Stimulated activated CD4-positive, alpha-beta T cell treated with anti-CD3 and anti-CD28 coated beads, Interleukin-2, amount 100 ng/mL, for 4 hours (primary cell): ENCODE measurements around the gene CARD19.
A peak's percentile ranks its signal among the peaks of the same experiment; 100 is the strongest.

Experiments used
- DNase-seq: peaks from one replicate; pipeline ENCODE4 v3.0.0-alpha.2; 2020; ENCODE audit warnings: low read depth

CARD19 gene

DNA sequence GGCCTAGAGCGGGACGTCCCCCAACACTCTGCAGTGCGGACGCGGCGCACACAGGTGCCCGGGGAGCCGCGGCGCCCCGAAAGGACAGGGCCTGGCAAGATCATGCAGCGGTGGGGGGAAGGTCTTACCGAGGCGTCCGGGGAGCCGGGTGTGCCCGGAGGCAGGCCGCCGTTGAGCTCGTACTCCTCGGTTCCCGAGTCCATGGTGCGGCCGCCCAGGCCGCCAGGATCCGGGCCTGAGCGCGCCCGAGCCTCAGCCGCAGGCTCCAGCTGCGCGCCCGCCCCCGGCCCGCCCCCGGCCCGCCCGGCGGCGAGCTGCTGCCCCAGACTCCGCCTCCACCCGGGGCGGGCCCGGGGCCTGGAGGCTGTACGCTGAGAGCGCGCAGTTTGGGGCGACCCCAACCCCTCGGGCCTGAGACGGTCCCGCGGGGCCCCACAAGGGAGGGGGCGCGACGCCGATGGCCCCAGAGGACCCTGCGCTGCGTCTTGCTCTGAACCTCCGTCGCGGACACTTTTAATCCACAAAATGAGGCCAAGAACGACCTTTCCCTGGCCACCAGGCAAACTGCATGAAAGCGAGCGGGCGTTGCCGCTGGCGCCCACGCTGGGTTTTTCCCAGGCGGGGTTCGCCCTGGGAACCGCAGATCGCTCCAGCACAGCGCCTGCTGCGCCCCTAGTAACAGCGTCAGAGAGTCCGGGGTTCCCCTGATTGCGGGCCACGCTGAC is 38.2 kb downstream of the CARD19 start, which contains the start of gene NINJ1:
NINJ1 (minus strand) TSS at position 237 of the 725 bp plus-strand sequence; CDS start at position 203, 34 bp downstream.
- peak; percentile 89 for DNase-seq

- no peak for DNase-seq
Measured at GRCh38 chr9:93134740-93135444, 38.9 kb downstream of the CARD19 start.

DNA sequence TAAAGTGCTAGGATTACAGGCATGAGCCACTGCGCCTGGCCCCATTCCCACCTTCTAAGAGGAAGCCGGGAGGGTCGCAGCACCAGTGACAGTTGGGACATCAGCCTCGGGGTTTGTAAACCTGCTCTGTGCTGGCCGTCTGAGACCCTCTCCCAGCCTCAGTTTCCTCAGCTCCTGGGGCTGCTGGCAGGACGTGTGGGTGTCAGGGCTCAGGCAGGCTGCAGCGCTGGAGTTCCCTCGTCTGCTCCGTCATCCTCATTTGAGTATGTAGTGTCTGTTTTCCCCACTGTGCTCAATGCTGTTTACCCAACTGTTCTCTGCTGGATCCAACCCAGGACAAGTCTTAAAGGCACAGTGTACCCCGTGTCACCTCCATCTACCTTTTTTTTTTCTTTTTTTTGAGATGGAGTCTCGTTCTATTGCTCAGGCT is 40.0 kb downstream of the CARD19 start:
- no peak for DNase-seq

DNA sequence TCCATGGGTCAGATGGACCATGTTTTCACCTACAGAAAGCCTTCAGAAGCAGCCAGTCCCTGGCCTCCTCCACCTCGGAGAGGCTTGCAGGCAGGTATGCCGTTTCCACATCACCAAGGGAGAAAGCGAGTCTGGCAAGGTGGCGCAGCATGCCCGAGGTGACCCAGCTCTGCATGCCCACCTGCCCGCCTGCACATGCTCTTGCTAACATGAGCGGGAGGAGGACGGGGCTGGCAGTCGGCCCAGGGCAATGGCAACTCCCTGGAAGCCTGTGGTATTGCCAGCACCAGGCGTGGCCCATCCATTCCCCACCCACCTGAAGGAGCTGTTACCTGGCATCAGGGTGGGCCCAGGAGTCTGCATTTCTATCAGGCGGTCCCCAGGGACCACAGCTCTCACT is 41.3 kb downstream of the CARD19 start:
- DNase-seq, result no peak

DNA sequence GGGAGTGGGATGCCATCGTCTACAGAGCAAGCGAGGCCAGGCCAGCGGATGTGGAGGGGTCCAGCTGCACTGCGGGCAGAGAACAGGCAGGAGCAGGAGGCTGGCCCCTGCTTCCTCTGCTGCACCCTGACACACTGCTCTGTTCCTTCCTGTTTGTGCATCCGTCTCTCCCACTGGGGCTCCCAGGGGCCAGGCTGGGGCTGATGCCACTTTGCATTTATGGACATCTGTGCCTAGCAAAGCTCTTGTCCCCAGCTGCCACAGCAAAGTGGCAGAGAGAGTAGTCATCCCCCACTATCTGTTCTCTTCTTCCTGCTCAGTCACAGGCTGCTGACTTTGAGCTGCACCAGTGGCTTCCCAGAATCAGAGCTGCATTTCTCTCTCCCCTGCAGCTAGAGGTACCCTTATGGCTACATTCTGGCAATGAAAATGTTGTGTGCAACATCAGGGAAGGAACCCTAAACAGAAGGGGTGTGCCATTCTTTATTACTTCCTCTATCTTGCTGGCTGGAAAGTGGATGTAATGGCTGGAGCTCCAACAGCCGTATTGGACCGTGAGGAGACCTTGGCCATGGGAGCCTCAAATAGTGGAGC is 42.3 kb downstream of the CARD19 start:
- DNase-seq, result no peak

DNA sequence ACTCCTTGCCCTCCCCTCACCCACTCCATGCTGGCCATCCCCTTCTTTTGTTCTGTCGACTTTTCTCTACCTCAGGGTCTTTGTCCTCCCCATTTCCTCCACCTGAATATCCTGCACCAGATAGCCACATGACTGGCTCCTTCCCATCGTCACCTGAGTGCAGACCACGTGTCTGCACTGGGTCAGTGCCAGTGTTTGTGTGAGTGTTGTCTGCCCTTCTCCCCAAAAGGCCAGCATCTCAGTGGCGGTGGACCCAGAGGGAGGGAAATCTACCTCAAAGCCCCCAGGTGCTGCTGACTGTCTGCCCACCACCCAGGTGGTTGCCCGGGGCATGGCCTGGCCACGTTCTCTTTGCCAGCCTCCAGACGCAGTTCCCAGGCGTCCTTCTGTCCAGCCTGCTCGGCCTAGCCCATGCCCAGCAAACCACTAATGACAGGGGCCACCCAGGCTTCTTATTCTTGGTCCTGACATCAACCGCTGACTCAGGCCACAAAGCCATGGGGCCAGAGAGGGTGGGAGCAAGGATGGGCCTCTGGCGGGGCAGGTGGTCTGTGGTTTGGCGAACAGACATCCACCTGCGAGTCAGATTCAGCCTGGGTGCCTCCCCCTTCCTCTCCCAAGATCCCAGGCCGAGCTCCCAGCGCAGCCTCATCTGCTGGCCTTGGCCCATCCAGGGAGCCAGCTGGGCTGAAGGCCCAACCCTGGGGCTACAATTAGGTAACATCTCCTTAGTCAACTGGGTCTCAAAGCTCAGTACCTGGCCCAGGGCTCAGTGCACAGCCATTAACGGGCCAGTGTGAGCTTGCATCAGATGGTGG is 43.6 kb downstream of the CARD19 start:
- DNase-seq, result no peak

- no peak for DNase-seq
Measured at GRCh38 chr9:93141771-93142483, 45.9 kb downstream of the CARD19 start.

DNA sequence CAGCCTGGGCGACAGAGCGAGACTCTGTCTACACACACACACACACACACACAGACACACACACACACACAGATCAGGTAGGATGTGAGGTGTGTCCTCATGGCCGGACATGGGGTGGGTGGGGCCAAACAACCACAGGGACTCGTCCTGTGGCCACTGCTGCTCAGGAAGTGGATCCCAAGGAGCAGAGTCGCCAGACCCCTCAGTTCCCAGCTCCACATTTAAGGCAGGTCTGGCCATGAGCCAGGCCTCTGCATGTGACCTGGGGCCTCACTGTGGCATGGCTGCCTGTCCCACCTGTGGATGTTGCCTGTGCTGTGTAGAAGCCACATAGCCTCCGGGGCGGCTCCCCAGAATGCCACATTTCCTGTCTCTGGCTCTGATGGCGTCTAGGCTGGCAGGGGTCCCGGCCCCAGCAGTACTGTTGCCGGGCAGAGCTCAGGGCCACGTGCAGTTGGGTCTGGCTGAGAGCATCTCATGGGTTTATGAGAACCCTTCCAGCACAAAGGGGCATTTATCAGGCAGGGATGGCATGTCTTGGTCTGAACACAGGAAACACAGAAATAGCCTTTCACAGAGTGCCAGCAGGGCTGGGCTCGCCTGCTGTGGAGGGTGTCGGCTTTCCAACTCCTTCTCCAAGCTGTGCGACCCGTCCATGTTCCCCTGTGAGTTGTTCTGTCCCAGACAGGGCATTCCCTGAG is 48.0 kb downstream of the CARD19 start:
- DNase-seq, result no peak

DNA sequence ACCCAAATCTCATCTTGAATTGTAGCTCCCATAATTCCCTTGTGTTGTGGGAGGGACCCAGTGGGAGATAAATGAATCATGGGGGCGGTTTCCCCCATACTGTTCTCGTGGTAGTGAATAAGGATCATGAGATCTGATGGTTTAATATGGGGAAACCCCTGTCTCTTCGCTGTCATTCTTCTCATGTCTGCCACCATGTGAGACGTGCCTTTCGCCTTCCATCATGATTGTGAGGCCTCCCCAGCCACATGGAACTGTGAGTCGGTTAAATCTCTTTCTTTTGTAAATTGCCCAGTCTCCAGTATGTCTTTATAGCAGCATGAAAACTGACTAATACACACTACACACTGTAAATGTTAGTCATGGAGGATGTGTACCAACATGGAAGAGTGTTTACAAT is 50.7 kb downstream of the CARD19 start:
- peak; percentile 49 for DNase-seq

DNA sequence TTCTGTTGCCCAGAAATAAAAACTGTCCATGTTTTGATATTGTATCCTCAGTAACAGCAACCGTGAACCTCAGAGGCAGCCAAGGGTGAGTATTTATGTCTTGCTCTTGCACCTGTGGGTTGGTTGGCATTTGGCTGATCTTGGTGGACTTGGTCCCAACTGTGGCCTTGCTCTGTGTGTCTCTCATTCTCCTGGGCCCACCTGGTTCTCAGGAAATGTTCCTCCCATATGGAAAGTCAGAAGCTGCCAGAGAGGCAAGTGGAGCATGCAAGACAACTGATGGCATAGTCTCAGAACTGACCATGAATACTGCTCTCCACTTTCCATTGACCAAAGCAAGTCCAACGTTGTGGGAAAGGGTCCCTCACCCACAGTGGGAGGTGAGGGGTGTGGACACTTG is 51.6 kb downstream of the CARD19 start:
- no peak for DNase-seq

GRCh38 chr9:93148721-93149120 is 52.7 kb downstream of the CARD19 start:
- no peak for DNase-seq

- DNase-seq, result no peak
Measured at GRCh38 chr9:93149361-93149760, 53.3 kb downstream of the CARD19 start.

GRCh38 chr9:93151097-93151784 is 55.2 kb downstream of the CARD19 start:
- DNase-seq, result no peak

DNA sequence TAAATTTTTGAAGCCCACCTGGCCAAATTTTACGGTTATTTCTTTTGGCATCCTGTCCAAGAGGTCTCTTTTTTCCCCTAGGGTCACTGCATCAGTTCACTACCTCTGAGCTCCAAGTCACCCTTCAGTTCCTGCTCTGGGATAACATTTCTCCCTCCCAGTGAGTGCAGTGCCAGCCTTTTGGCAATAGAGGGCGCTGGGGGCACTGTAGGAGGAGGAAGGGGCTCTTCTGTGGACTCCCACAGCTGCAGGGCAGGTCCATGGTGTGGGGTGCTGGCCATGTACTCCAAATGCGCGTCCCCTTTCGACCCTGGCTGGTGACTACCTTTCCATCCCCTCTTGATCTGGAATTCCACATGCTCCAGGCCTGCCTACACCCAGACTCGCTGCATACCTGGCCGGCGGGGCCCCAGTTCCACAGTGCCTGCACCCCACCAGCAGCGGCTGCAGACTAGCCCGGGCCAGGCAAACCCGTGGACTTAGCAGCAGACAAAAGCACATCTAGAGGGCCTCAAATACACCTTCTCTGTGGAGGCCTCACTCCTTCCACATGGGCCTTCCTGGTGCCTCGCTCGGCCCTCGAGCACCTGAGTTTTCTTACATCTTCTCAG is 58.4 kb downstream of the CARD19 start:
- no peak for DNase-seq

- no peak for DNase-seq
Measured at GRCh38 chr9:93155716-93156474, 59.9 kb downstream of the CARD19 start.

DNA sequence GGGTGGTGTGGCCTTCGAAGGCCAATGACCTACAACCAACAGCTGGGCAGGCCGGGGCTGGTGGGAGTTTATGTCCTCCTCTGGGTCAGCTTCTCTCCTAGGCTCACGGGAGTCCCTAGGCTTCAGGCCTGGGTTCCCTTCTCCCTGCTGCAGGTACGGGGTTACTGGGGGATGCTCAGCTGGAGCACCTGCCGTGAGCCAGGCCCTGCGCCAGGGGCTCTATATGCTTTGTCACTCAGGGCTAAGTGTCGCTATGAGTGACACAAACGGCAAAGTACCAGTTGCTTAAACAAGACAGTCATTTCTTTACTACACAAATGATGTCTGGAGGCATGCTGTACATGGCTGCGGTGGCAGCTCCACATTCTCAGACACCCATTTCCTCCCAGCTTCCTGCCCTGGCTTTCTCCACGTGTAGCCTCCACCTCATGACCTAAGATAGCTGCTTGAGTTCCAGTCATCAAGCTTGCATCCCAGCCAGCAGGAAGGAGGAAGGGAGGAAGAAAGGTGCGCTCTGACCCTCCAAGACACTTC is 60.5 kb downstream of the CARD19 start:
- DNase-seq, result no peak

- DNase-seq, result peak; percentile 53
Measured at GRCh38 chr9:93159601-93160471, 63.8 kb downstream of the CARD19 start.
